ENCODE measurements around the gene VCL.
A peak's percentile ranks its signal among the peaks of the same experiment; 100 is the strongest.
"Not testable (repeated sequence)": the region's sequence is repeated elsewhere in the genome, so short reads cannot be mapped to it uniquely, and the experiment has no call there.

The VCL gene

DNA sequence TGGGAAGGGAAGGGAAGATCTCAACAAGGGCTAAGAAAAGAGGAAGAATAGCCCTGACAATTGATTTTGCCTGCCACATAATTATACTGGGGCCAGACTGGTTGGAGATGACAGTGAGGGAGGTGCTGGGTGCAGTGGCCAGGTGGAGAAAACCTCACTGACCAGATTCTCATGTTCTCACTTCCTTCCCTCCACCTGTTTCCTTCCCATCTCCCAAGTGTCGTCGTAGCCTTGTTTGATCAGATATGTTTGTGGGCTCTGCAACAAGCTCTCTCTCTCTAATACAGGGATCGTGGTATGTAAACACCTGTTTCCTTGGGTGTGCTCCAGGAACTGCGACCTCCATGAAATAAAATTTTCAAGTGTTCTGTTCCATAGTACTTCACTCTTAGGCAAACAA, 60.2 kb downstream of the VCL start:
- no peak overlapping the region for H3K4me3 ChIP-seq (replicated peaks; ENCODE audit: insufficient read depth, low read length)
- H3K27me3 ChIP-seq (ENCODE audit: insufficient read depth, poor library complexity, severe bottlenecking): no peaks in the 10 kb centered on the region
- H3K27ac ChIP-seq (replicated peaks): no peak overlapping the region
- DNase-seq (ENCODE audit: low read depth in 1 of 2, low spot score in 1 of 2): peak in 1 of 2 experiments; percentile 31
- TF ChIP-seq, protein P1, sequence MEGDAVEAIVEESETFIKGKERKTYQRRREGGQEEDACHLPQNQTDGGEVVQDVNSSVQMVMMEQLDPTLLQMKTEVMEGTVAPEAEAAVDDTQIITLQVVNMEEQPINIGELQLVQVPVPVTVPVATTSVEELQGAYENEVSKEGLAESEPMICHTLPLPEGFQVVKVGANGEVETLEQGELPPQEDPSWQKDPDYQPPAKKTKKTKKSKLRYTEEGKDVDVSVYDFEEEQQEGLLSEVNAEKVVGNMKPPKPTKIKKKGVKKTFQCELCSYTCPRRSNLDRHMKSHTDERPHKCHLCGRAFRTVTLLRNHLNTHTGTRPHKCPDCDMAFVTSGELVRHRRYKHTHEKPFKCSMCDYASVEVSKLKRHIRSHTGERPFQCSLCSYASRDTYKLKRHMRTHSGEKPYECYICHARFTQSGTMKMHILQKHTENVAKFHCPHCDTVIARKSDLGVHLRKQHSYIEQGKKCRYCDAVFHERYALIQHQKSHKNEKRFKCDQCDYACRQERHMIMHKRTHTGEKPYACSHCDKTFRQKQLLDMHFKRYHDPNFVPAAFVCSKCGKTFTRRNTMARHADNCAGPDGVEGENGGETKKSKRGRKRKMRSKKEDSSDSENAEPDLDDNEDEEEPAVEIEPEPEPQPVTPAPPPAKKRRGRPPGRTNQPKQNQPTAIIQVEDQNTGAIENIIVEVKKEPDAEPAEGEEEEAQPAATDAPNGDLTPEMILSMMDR (IDR thresholded peaks at IDR 0.05; ENCODE audit: insufficient read depth, low read length): no peak
- TF ChIP-seq, protein P2, sequence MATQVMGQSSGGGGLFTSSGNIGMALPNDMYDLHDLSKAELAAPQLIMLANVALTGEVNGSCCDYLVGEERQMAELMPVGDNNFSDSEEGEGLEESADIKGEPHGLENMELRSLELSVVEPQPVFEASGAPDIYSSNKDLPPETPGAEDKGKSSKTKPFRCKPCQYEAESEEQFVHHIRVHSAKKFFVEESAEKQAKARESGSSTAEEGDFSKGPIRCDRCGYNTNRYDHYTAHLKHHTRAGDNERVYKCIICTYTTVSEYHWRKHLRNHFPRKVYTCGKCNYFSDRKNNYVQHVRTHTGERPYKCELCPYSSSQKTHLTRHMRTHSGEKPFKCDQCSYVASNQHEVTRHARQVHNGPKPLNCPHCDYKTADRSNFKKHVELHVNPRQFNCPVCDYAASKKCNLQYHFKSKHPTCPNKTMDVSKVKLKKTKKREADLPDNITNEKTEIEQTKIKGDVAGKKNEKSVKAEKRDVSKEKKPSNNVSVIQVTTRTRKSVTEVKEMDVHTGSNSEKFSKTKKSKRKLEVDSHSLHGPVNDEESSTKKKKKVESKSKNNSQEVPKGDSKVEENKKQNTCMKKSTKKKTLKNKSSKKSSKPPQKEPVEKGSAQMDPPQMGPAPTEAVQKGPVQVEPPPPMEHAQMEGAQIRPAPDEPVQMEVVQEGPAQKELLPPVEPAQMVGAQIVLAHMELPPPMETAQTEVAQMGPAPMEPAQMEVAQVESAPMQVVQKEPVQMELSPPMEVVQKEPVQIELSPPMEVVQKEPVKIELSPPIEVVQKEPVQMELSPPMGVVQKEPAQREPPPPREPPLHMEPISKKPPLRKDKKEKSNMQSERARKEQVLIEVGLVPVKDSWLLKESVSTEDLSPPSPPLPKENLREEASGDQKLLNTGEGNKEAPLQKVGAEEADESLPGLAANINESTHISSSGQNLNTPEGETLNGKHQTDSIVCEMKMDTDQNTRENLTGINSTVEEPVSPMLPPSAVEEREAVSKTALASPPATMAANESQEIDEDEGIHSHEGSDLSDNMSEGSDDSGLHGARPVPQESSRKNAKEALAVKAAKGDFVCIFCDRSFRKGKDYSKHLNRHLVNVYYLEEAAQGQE (IDR thresholded peaks at IDR 0.05; ENCODE audit: insufficient replicate concordance, low read depth): no peak
- no peak for TF ChIP-seq GABPA (IDR thresholded peaks at IDR 0.05; ENCODE audit: low read depth)
- 0 out of 2 replicates have a peak, but pooled peaks have one; percentile 8 for TF ChIP-seq SPI1 (IDR thresholded peaks at IDR 0.05; ENCODE audit: borderline replicate concordance, low read depth)
- no peak for TF ChIP-seq POLR2AphosphoS5 (IDR thresholded peaks at IDR 0.05; ENCODE audit: low read depth)

- TF ChIP-seq POLR2AphosphoS5 (IDR thresholded peaks at IDR 0.05; ENCODE audit: low read depth): no peak
- no peak for TF ChIP-seq GABPA (IDR thresholded peaks at IDR 0.05; ENCODE audit: low read depth)
- TF ChIP-seq, protein P2 (IDR thresholded peaks at IDR 0.05; ENCODE audit: insufficient replicate concordance, low read depth): no peak
- no peak for TF ChIP-seq SPI1 (IDR thresholded peaks at IDR 0.05; ENCODE audit: borderline replicate concordance, low read depth)
- TF ChIP-seq, protein P1 (IDR thresholded peaks at IDR 0.05; ENCODE audit: insufficient read depth, low read length): no peak
- DNase-seq (ENCODE audit: low read depth in 1 of 2, low spot score in 1 of 2): peak in 1 of 2 experiments; percentile 45
- Histone ChIP-seq H3K27me3 (ENCODE audit: insufficient read depth, poor library complexity, severe bottlenecking) (no peaks in the 10 kb centered on the region), H3K27ac (replicated peaks) (no peak overlapping the region), H3K4me3 (replicated peaks; ENCODE audit: insufficient read depth, low read length) (no peak overlapping the region)
Measured at GRCh38 chr10:74058658-74059057, 60.7 kb downstream of the VCL start.

DNA sequence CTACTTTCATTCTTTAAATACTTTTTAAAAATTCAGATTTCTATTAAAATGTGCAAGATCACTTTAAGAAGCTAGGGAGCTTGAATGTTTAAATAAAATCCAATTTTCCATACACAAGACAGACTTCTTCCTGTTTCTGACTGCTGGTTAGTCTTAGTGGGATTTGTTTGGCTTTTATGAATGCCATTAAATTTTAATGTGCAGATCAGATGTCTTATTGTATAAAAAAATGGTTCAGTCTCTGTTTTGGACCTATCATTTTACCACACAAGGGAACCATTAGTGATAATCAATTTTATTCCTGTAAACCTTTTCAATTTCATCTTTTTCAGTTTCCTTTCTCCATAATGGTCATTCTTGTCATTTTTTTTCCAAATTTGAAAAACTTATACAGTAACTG, 63.2 kb downstream of the VCL start:
- no peak for DNase-seq (ENCODE audit: low read depth in 1 of 2, low spot score in 1 of 2)
- TF ChIP-seq POLR2AphosphoS5 (IDR thresholded peaks at IDR 0.05; ENCODE audit: low read depth) (no peak), SPI1 (IDR thresholded peaks at IDR 0.05; ENCODE audit: borderline replicate concordance, low read depth) (no peak), GABPA (IDR thresholded peaks at IDR 0.05; ENCODE audit: low read depth) (no peak)
- TF ChIP-seq, protein P1 (IDR thresholded peaks at IDR 0.05; ENCODE audit: insufficient read depth, low read length): no peak
- TF ChIP-seq, protein P2 (IDR thresholded peaks at IDR 0.05; ENCODE audit: insufficient replicate concordance, low read depth): no peak
- no peak overlapping the region for H3K27ac ChIP-seq (replicated peaks)
- no peak overlapping the region for H3K4me3 ChIP-seq (replicated peaks; ENCODE audit: insufficient read depth, low read length)
- no peaks in the 10 kb centered on the region for H3K27me3 ChIP-seq (ENCODE audit: insufficient read depth, poor library complexity, severe bottlenecking)

DNA sequence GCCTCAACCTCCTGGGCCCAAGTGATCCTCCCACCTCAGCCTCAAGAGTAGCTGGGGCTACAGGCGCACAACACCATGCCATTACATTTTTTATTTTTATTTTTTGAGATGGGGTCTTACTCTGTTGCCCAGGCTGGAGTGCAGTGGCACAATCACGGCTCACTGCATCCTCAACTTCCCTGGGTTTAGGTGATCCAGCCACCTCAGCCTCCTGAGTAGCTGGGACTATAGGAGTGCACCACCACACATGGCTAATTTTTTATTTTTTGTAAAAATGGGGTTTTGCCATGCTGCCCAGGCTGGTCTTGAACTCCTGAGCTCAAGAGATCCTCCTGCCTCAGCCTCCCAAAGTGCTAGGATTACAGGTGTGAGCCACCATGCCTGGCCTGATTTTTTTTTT, 64.1 kb downstream of the VCL start:
- H3K27me3 ChIP-seq (ENCODE audit: insufficient read depth, poor library complexity, severe bottlenecking); H3K27ac ChIP-seq (replicated peaks); DNase-seq (ENCODE audit: low read depth in 1 of 2, low spot score in 1 of 2); H3K4me3 ChIP-seq (replicated peaks; ENCODE audit: insufficient read depth, low read length): not testable (repeated sequence)

Measured in HL-60 (cell line).